ENCODE data around the gene TICAM2. TPM values are rescaled to one million over a fixed set of nuclear protein-coding genes. Genes with fewer than 3 reads are reported as not detected.
A peak's percentile ranks its signal among the peaks of the same experiment; 100 is the strongest.

TICAM2 gene
- total RNA-seq, 2 experiments from 2014 or later, result 0.27 to 0.96 TPM

DNA sequence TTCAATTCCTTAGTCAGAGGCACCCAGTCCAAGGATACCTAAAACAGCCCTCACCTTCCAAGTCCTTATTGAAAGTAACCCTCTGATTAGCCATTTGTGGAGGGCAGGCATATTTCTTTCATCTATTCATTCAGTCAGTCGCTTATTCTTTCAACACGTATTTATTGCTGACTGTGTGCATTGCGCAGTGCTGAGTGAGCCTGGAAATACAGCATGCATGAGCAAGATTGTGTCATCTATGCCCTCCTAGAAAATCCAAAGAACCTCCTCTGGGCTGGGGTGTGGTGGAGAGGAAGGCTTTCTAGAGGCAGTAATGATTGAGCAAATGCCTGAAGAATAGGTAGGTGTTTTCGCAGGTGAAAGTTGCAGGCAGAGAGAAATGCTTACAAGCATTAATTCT, 49.2 kb downstream of the TICAM2 start:
- POLR2A ChIA-PET, result no interaction called here
- peaks cover 4% of the 10 kb centered on the region for H3K4me1 Mint-ChIP-seq (ENCODE audit: low read depth)
- no peak overlapping the region for H3K27ac Mint-ChIP-seq
- ATAC-seq, result no peak
- peaks cover 3% of the 10 kb centered on the region for H3K27me3 Mint-ChIP-seq
- H3K9me3 Mint-ChIP-seq, result no peaks in the 10 kb centered on the region
- intact Hi-C loops (cut with micrococcal nuclease), result no loop called here
- no peak for DNase-seq
- CTCF ChIA-PET, result no interaction called here
- TF ChIP-seq, protein P1, sequence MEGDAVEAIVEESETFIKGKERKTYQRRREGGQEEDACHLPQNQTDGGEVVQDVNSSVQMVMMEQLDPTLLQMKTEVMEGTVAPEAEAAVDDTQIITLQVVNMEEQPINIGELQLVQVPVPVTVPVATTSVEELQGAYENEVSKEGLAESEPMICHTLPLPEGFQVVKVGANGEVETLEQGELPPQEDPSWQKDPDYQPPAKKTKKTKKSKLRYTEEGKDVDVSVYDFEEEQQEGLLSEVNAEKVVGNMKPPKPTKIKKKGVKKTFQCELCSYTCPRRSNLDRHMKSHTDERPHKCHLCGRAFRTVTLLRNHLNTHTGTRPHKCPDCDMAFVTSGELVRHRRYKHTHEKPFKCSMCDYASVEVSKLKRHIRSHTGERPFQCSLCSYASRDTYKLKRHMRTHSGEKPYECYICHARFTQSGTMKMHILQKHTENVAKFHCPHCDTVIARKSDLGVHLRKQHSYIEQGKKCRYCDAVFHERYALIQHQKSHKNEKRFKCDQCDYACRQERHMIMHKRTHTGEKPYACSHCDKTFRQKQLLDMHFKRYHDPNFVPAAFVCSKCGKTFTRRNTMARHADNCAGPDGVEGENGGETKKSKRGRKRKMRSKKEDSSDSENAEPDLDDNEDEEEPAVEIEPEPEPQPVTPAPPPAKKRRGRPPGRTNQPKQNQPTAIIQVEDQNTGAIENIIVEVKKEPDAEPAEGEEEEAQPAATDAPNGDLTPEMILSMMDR (IDR thresholded peaks at IDR 0.05), result no peak
- no peak overlapping the region for H3K4me3 Mint-ChIP-seq
- no peaks in the 10 kb centered on the region for H3K36me3 Mint-ChIP-seq (ENCODE audit: low read depth)

DNA sequence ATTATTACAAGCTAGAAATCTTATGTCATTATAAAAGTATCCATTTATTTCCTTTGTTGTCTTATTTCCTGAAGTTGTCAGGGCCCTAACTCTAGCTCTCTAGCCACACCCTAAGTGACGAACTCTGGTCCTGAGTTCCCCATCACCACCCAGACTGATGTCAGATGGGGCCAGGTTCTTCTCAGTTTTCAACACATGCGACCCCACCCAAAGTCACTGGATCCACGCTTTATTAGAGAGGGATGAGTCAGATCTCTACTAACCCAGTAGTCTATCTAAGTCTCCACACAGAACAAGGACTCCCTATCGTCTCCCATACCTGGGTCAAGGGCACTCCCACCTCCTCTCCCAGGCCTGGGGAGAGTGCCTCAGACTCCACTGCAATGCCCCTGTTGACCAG, 50.9 kb downstream of the TICAM2 start:
- ChIA-PET POLR2A (no interaction called here), CTCF (interaction anchor here (1.1 to 2.3 kb wide), 2 partner anchors 9 to 23 kb away, joined by 3 to 9 read pairs; no protein-coding TSS in a partner anchor)
- H3K27me3 Mint-ChIP-seq, result peaks cover 3% of the 10 kb centered on the region
- H3K9me3 Mint-ChIP-seq, result peaks cover under 1% of the 10 kb centered on the region
- intact Hi-C loops (cut with micrococcal nuclease), result no loop called here
- no peak overlapping the region for H3K27ac Mint-ChIP-seq
- H3K4me1 Mint-ChIP-seq (ENCODE audit: low read depth), result peaks cover 4% of the 10 kb centered on the region
- ATAC-seq (no peak), DNase-seq (no peak)
- H3K36me3 Mint-ChIP-seq (ENCODE audit: low read depth), result no peaks in the 10 kb centered on the region
- TF ChIP-seq, protein P1 (IDR thresholded peaks at IDR 0.05), result no peak
- no peak overlapping the region for H3K4me3 Mint-ChIP-seq

DNA sequence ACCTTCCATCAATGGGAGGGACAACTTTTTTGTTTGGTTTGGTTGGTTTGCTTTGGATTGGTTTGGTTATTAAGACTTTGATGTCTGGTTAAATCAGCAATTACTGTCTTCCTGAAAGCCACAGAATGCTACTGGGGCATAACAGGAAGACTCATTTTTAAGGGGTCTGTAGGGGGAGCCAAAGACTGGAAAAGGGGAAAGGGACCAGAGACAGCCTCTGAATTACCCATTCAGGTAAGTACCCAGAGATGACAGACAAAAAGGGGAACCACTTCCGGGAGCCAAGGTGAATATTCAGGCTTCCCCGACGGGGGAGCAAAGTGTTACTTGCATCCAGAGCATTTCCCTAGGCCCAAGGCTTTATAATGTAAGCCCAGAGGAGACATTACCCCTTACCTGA, 53.1 kb downstream of the TICAM2 start:
- Mint-ChIP-seq H3K27ac (no peak overlapping the region), H3K4me1 (ENCODE audit: low read depth) (peaks cover 10% of the 10 kb centered on the region), H3K9me3 (peaks cover 7% of the 10 kb centered on the region), H3K36me3 (ENCODE audit: low read depth) (peaks cover 10% of the 10 kb centered on the region), H3K27me3 (peaks cover 3% of the 10 kb centered on the region), H3K4me3 (no peak overlapping the region)
- DNase-seq (peak; percentile 32), ATAC-seq (no peak)
- intact Hi-C loops (cut with micrococcal nuclease), result loop anchor here (5.0 kb wide), 1 partner anchor 73 kb away; no protein-coding TSS in a partner anchor
- POLR2A ChIA-PET, result no interaction called here
- CTCF ChIA-PET, result no interaction called here
- TF ChIP-seq, protein P1 (IDR thresholded peaks at IDR 0.05), result no peak

DNA sequence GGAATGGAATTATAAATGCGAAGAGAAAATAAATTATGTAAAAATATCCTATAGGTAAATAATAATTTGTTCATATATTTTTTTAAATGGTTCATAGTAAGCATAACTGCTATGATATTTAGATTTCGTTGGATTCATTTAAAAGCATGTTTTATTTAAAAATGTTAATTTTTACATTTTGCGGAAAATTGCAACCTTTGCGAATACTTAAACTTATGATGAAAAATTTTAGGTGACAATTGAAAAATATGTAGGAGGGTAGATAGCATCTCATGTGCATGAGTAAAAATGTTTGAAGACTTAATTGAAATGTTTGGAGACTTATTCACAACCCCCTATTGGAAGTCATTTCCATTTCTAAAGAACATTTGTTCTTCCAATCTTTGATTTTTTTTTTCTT, 53.6 kb downstream of the TICAM2 start:
- ChIA-PET CTCF (no interaction called here), POLR2A (no interaction called here)
- ATAC-seq (no peak), DNase-seq (no peak)
- H3K27ac Mint-ChIP-seq, result no peak overlapping the region
- peaks cover 7% of the 10 kb centered on the region for H3K9me3 Mint-ChIP-seq
- no peak overlapping the region for H3K4me3 Mint-ChIP-seq
- intact Hi-C loops (cut with micrococcal nuclease), result loop anchor here (5.0 kb wide), 1 partner anchor 74 kb away; no protein-coding TSS in a partner anchor
- peaks cover 14% of the 10 kb centered on the region for H3K36me3 Mint-ChIP-seq (ENCODE audit: low read depth)
- H3K4me1 Mint-ChIP-seq (ENCODE audit: low read depth), result peaks cover 10% of the 10 kb centered on the region
- peaks cover 3% of the 10 kb centered on the region for H3K27me3 Mint-ChIP-seq
- TF ChIP-seq, protein P1 (IDR thresholded peaks at IDR 0.05), result no peak

DNA sequence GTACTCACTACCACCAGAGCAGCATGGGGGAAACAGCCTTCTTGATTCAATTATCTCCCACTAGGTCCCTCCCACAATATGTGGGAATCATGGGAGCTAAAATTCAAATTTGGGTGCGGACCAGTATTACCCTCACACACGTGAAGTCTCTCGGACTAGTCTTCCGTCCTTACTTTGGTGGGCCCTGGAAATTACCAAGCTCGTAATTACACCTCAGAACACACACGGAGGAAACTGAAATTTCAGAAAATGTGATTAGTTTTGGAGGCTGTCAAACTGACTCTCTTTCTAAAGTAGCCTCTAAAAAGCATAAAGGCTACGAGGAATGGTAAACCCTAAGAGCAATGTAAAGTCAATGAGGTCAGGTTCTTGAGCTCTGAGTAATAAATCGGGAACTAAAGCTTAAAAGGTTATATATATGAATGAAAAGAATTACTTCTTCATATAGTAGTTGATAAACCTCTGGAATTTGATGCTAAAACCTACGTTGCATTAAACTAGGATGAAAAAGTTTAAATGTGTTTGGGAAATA, 56.9 kb downstream of the TICAM2 start:
- POLR2A ChIA-PET, result interaction anchor here (0.9 to 1.4 kb wide), 5 partner anchors 10 to 298 kb away, joined by 3 to 5 read pairs (median 4); no protein-coding TSS in a partner anchor

More for the DNA sequence above, 56.9 kb downstream of the TICAM2 start:
- Mint-ChIP-seq H3K4me1 (ENCODE audit: low read depth) (peaks cover 32% of the 10 kb centered on the region), H3K36me3 (ENCODE audit: low read depth) (peaks cover 44% of the 10 kb centered on the region), H3K27me3 (no peaks in the 10 kb centered on the region), H3K9me3 (peaks cover 7% of the 10 kb centered on the region), H3K4me3 (peak overlapping the region; percentile 96), H3K27ac (peak overlapping the region; percentile 99)
- ATAC-seq (no peak), DNase-seq (no peak)
- CTCF ChIA-PET, result interaction anchor here (1.0 kb wide), 3 partner anchors 10 to 37 kb away, joined by 3 read pairs; no protein-coding TSS in a partner anchor
- TF ChIP-seq, protein P1 (IDR thresholded peaks at IDR 0.05), result no peak
- intact Hi-C loops (cut with micrococcal nuclease), result loop anchor here (5.0 kb wide), 1 partner anchor 77 kb away; no protein-coding TSS in a partner anchor

All from activated CD8-positive, alpha-beta T cell treated with anti-CD3 and anti-CD28 coated beads for 36 hours (primary cell).